ENCODE results near the gene CFAP141. TPM values are rescaled to one million over a fixed set of nuclear protein-coding genes. Genes with fewer than 3 reads are reported as not detected.

The CFAP141 gene
- total RNA-seq (2012; rRNA removed) (not detected in 2 replicates), polyA plus RNA-seq (2012; rRNA removed) (not detected in 2 replicates), Bru-seq, nascent RNA (percentile 37 among the genes with signal in this experiment), BruChase-seq, experiment 1, labeled RNA remaining after a 6-hour chase (percentile 41 among the genes with signal in this experiment), BruChase-seq, experiment 2, labeled RNA remaining after a 2-hour chase (percentile 33 among the genes with signal in this experiment)
- polyA plus RNA-seq (2012; cell fraction: cytosol; rRNA removed): not detected in 2 replicates
- polyA plus RNA-seq (2012; cell fraction: nucleus; rRNA removed; ENCODE audit: low replicate concordance): not detected in 2 replicates
- long read RNA-seq: 0 reads

DNA sequence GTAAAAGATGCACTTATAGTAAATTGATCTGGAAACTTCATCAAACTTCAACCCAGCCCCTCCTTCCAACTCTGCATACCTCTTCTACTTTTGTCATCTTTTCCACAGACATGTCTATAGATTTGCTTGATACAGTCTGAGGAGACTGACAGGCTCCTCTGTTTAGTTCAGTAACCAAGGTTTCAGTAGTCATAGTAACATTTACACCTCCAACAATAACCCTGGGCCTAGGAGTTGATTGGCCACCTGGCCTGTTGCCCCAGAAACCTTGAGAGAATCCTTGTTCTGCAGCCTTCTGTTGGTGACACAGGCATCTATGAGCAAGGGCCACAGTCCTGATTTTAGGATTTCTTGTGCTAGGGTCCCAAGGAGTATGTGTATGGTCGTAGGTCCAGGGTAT lies at the start of gene CFAP141:
Gene CFAP141 (minus strand): TSS at position 138 of the 400 bp plus-strand sequence. CDS start 26 bp downstream, at position 112.
- H2AK9ac ChIP-seq (replicated peaks; ENCODE audit: low read depth, low read length, poor library complexity): no peak within 1 kb of the TSS
- H3K14ac ChIP-seq (replicated peaks; ENCODE audit: low read depth, low read length): no peak within 1 kb of the TSS
- TF ChIP-seq NFE2L2 (IDR thresholded peaks at IDR 0.05; ENCODE audit: low read depth, low read length) (no peak), MXI1 (IDR thresholded peaks at IDR 0.05; ENCODE audit: borderline replicate concordance, low read depth, low read length) (no peak), POLR2A (IDR thresholded peaks at IDR 0.05; ENCODE audit: low read depth, low read length) (no peak)
- TF ChIP-seq, protein P1, sequence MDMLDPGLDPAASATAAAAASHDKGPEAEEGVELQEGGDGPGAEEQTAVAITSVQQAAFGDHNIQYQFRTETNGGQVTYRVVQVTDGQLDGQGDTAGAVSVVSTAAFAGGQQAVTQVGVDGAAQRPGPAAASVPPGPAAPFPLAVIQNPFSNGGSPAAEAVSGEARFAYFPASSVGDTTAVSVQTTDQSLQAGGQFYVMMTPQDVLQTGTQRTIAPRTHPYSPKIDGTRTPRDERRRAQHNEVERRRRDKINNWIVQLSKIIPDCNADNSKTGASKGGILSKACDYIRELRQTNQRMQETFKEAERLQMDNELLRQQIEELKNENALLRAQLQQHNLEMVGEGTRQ (IDR thresholded peaks at IDR 0.05; ENCODE audit: low read depth, low read length): no peak
- no peak within 1 kb of the TSS for H2BK20ac ChIP-seq (ENCODE audit: low read depth, low read length)
- peaks cover 34% of the 10 kb centered on the region for H3K36me3 ChIP-seq (ENCODE audit: control insufficient read depth, insufficient read depth, low read length)
- ATAC-seq (ENCODE audit: low read depth) (peak; percentile 31), DNase-seq (peak; percentile 21)
- POLR2A ChIA-PET (ENCODE audit: unreplicated experiment): interaction anchor here (0.8 kb wide), 1 partner anchor 8 kb away, joined by 3 read pairs; no protein-coding TSS in a partner anchor
- no peaks in the 10 kb centered on the region; the same call in 1 of the 2 replicates for H4K20me1 ChIP-seq (ENCODE audit: insufficient read depth, low read length)
- H3K23ac ChIP-seq (ENCODE audit: low read depth, low read length): no peak within 1 kb of the TSS
- CTCF ChIA-PET: no interaction called here
- no peak within 1 kb of the TSS for H2AK5ac ChIP-seq (ENCODE audit: low read depth, low read length)
- no TSS peak for BruUV-seq (replicated peaks)
- H4K8ac ChIP-seq (ENCODE audit: low read depth in 2 of 2, low read length in 2 of 2): no peak within 1 kb of the TSS
- no peak within 1 kb of the TSS for H3K18ac ChIP-seq (ENCODE audit: low read depth, low read length)
- H2BK15ac ChIP-seq (ENCODE audit: low read depth, low read length): no peak within 1 kb of the TSS
- H3K4me1 ChIP-seq (ENCODE audit: control insufficient read depth, insufficient read depth, low read length): no peaks in the 10 kb centered on the region
- intact Hi-C loops (cut with micrococcal nuclease) (no loop called here), in situ Hi-C loops (cut with MboI; ENCODE audit: low sequenced_read_pairs) (no loop called here), dilution Hi-C loops (cut with HindIII; ENCODE audit: low sequenced_read_pairs, unreplicated experiment) (no loop called here)
- no peak within 1 kb of the TSS for H4K91ac ChIP-seq (ENCODE audit: insufficient read depth, low read depth, low read length)
- no peak within 1 kb of the TSS for H3K4me3 ChIP-seq (ENCODE audit: insufficient read depth, low read depth, low read length)
- H3K79me1 ChIP-seq (ENCODE audit: low read depth in 1 of 2, low read length in 2 of 2): peaks cover 7 to 15% of the 10 kb centered on the region in 2 experiments; a peak in 2 of 4 replicates
- H2BK5ac ChIP-seq (ENCODE audit: low read depth, low read length, poor library complexity, severe bottlenecking): no peak within 1 kb of the TSS
- H3K27me3 ChIP-seq (ENCODE audit: control insufficient read depth, insufficient read depth, low read length): no peaks in the 10 kb centered on the region
- no peak within 1 kb of the TSS for H2BK120ac ChIP-seq (ENCODE audit: low read depth, low read length)
- H4K5ac ChIP-seq (ENCODE audit: low read depth, low read length): no peak within 1 kb of the TSS
- WGBS, 2 experiments (ENCODE audit: extremely low coverage in 2 of 2, insufficient read length in 1 of 2): no CpG with 5 or more reads among the region's 1 CpG
- no peak within 1 kb of the TSS for H3K56ac ChIP-seq (ENCODE audit: extremely low read depth, insufficient read depth, low read length)
- no peak within 1 kb of the TSS for H3K27ac ChIP-seq (ENCODE audit: insufficient read depth, low read length)
- H3K4me2 ChIP-seq (ENCODE audit: low read depth, low read length): no peak within 1 kb of the TSS
- H3K4ac ChIP-seq (ENCODE audit: low read depth, low read length): no peak within 1 kb of the TSS
- peaks cover 5% of the 10 kb centered on the region; the same call in 1 of the 2 replicates for H3K9me1 ChIP-seq (ENCODE audit: insufficient read depth, low read length)
- no peak within 1 kb of the TSS for H2AFZ ChIP-seq (replicated peaks; ENCODE audit: low read length, poor library complexity)
- no peaks in the 10 kb centered on the region for H3K9me3 ChIP-seq (ENCODE audit: control insufficient read depth, insufficient read depth, low read length)
- H3K9ac ChIP-seq (ENCODE audit: low read depth, low read length): no peak within 1 kb of the TSS
